Neural progenitor cell (in vitro differentiated cells): ENCODE data around the gene PANX1.

Experiments
- CTCF ChIP-seq: fragments of 200-600 bp; sonication (generic); IDR thresholded peaks from 2 replicates; pipeline ENCODE4 v1.5.1; 2017; ENCODE audit warnings: antibody characterized with exemption, mild to moderate bottlenecking
- EZH2phosphoT487 ChIP-seq: fragments of 200-600 bp; sonication (generic); IDR thresholded peaks from 2 replicates; pipeline ENCODE4 v1.6.1; 2017; ENCODE audit warnings: antibody characterized with exemption

- TF ChIP-seq CTCF (no peak), EZH2phosphoT487 (no peak)
Observed at GRCh38 chr11:94141511-94142307, 13.1 kb downstream of the PANX1 start.
